Upper lobe of left lung (tissue), 6 donors: ENCODE data around the gene RBMS1. TPM values are rescaled to one million over a fixed set of nuclear protein-coding genes. Genes with fewer than 3 reads are reported as not detected.

Experiments used
- ATAC-seq, 2 donors: fragments of 200-7000 bp; cut with Tn5 transposase; one replicate each; pipeline ENCODE4 v1.9.1; 2022; ENCODE audit warnings: mild to moderate bottlenecking in 2 of 2, moderate library complexity in 2 of 2; ENCODE audit not compliant: low FRiP score in 2 of 2
- DNase-seq, 2 donors: peaks; one replicate each; pipeline ENCODE4 v3.0.0-alpha.2; 2019 to 2020
- H3K27ac ChIP-seq, 4 donors: fragments of 200-600 bp; sonication (generic); one replicate each; pipeline ENCODE4 v1.5.1; 2016 to 2019
- H3K27me3 ChIP-seq, 4 donors: fragments of 200-600 bp; sonication (generic); one replicate each; pipeline ENCODE4 v1.5.1; 2017 to 2019
- H3K36me3 ChIP-seq, 4 donors: fragments of 200-600 bp; sonication (generic); one replicate each; pipeline ENCODE4 v1.5.1; 2016 to 2019
- H3K4me1 ChIP-seq, 4 donors: fragments of 200-600 bp; sonication (generic); one replicate each; pipeline ENCODE4 v1.5.1; 2018 to 2019
- H3K4me3 ChIP-seq, 4 donors: fragments of 200-600 bp; sonication (generic); one replicate each; pipeline ENCODE4 v1.5.1; 2017 to 2019; ENCODE audit warnings: mild to moderate bottlenecking in 2 of 4, moderate library complexity in 1 of 4
- H3K9me3 ChIP-seq, 4 donors: fragments of 200-600 bp; sonication (generic); one replicate each; pipeline ENCODE4 v1.5.1; 2018 to 2019
- EP300 ChIP-seq, 4 donors: sonication (generic); formaldehyde crosslinking; IDR thresholded peaks; one replicate each; pipeline ENCODE4 v1.5.1; 2017; ENCODE audit warnings: antibody characterized with exemption in 4 of 4, control low read depth in 2 of 4
- POLR2A ChIP-seq, 4 donors: fragments of 450-650 bp; IDR thresholded peaks; one replicate each; pipeline ENCODE4 v1.5.1; 2016 to 2017; ENCODE audit warnings: antibody characterized with exemption in 4 of 4, mild to moderate bottlenecking in 2 of 4
- POLR2AphosphoS5 ChIP-seq, 2 donors: sonication (generic); formaldehyde crosslinking; IDR thresholded peaks; one replicate each; pipeline ENCODE4 v1.5.1; 2017; ENCODE audit warnings: antibody characterized with exemption in 2 of 2
- WGBS, 2 donors: methylation state at CpG; one replicate each; pipeline ENCODE4 v1.1.5; 2017 to 2018; 5-methylcytosine and 5-hydroxymethylcytosine counted together
- total RNA-seq, 6 donors: library from RNA; depleted of rRNA in 4 of 6; stranded (reverse); fragments of >200 nt in 4 of 6; gene quantifications; one replicate each; pipeline versions ENCODE4 v1.1.0 to v1.2.1, GENCODE V29; 2016 to 2021
- TF ChIP-seq, protein P1 (sequence below), 6 experiments: fragments of 450-650 bp in 4 of 6; fragments of 200-600 bp in 2 of 6; sonication (generic) in 2 of 6; IDR thresholded peaks; one replicate each; pipeline ENCODE4 v1.5.1; 2016 to 2019; ENCODE audit warnings: antibody characterized with exemption in 6 of 6
- donor health status: DM: no; HTN: no; CAD: no; lungs with moderate emphysema.
- donor health status: DM: no; HTN: yes; CAD: no; lungs with severe emphysema.

RBMS1 gene
- total RNA-seq, 6 donors from 2014 or later, result 81.3 to 125 (median 95.4) TPM

DNA sequence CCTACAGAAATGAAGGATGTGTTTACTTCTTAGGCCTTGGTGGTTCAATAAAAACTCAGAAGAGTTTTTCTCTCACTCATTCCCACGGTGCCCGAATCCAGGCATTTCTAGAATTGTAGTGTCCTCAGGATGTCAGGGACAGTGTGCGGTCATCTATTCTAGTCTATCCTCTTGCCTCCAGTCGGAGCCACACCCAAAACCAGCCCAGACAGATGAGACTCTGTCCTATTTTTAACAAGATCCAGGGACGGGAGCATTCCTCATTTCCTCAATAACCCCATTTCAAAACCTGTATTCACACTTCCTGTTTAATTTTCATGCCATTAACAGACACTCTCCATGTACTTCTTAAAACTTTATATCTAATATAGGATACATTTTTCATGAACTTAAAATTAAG, 11.6 kb upstream of the RBMS1 start:
- H3K36me3 ChIP-seq, result no peaks in the 10 kb centered on the region
- H3K4me3 ChIP-seq, result no peak overlapping the region
- DNase-seq, result no peak
- no peaks in the 10 kb centered on the region for H3K27me3 ChIP-seq
- peaks cover 0 to 17% (median 1%) of the 10 kb centered on the region in 4 donors for H3K4me1 ChIP-seq
- H3K9me3 ChIP-seq, result no peaks in the 10 kb centered on the region
- ATAC-seq, result peak; percentile 30 to 52
- no peak overlapping the region for H3K27ac ChIP-seq
- WGBS, 2 donors, result 62 to 72% methylated on average over 5 of the region's 5 CpGs
- no peak for TF ChIP-seq EP300 (IDR thresholded peaks at IDR 0.05)
- TF ChIP-seq POLR2A (IDR thresholded peaks at IDR 0.05), result no peak
- TF ChIP-seq, protein P1, sequence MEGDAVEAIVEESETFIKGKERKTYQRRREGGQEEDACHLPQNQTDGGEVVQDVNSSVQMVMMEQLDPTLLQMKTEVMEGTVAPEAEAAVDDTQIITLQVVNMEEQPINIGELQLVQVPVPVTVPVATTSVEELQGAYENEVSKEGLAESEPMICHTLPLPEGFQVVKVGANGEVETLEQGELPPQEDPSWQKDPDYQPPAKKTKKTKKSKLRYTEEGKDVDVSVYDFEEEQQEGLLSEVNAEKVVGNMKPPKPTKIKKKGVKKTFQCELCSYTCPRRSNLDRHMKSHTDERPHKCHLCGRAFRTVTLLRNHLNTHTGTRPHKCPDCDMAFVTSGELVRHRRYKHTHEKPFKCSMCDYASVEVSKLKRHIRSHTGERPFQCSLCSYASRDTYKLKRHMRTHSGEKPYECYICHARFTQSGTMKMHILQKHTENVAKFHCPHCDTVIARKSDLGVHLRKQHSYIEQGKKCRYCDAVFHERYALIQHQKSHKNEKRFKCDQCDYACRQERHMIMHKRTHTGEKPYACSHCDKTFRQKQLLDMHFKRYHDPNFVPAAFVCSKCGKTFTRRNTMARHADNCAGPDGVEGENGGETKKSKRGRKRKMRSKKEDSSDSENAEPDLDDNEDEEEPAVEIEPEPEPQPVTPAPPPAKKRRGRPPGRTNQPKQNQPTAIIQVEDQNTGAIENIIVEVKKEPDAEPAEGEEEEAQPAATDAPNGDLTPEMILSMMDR (IDR thresholded peaks at IDR 0.05), result no peak
- TF ChIP-seq POLR2AphosphoS5 (IDR thresholded peaks at IDR 0.05), result no peak

DNA sequence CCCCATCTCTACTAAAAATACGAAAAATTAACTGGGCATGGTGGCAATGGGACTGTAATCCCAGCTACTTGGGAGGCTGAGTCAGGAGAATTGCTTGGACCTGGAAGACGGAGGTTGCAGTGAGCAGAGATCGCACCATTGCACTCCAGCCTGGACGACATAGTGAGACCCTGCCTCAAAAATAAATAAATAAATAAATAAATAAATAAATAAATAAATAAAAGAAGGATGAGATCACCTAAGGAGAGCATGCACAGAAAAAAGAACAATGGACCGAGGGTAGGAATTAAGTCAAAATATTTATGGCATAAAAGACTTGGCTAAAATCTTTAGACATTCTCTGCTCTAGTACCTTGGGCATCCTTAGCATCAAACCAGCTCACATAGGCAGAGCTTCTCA, 8.9 kb upstream of the RBMS1 start:
- 79 to 97% methylated on average over 5 of the region's 5 CpGs for WGBS, 2 donors
- ATAC-seq, result no peak

DNA sequence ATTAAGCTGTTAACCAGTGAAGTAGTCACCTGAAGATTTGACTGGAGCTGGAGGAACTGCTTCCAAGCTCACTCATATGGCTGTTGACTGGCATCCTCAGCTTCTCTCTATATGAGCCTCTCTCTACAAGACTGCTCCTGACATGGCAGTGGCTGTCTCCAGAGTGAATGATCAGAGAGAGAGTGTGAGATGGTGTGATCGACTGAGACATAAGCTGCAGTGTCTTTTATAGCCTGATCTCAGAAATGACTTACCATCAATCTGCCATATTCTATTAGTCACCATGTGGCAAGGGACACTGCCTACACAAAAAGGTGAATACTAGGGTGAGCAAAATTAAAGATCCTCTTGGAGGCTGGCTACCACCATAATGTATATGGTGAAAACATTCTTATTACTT, 7.8 kb upstream of the RBMS1 start:
- ATAC-seq (no peak), DNase-seq (no peak)
- WGBS, 2 donors, result 88 to 92% methylated on average over 1 of the region's 1 CpG
- no peak for TF ChIP-seq POLR2A (IDR thresholded peaks at IDR 0.05)
- TF ChIP-seq EP300 (IDR thresholded peaks at IDR 0.05), result no peak
- no peak for TF ChIP-seq POLR2AphosphoS5 (IDR thresholded peaks at IDR 0.05)
- TF ChIP-seq, protein P1 (IDR thresholded peaks at IDR 0.05), result no peak
- Histone ChIP-seq H3K27me3 (no peaks in the 10 kb centered on the region), H3K4me3 (no peak overlapping the region), H3K27ac (no peak overlapping the region), H3K9me3 (no peaks in the 10 kb centered on the region), H3K36me3 (no peaks in the 10 kb centered on the region), H3K4me1 (peaks cover 0 to 13% (median 1%) of the 10 kb centered on the region in 4 donors)

More for the DNA sequence above, 8.9 kb upstream of the RBMS1 start:
- TF ChIP-seq POLR2A (IDR thresholded peaks at IDR 0.05), result no peak
- no peak for TF ChIP-seq POLR2AphosphoS5 (IDR thresholded peaks at IDR 0.05)
- TF ChIP-seq, protein P1 (IDR thresholded peaks at IDR 0.05), result no peak
- TF ChIP-seq EP300 (IDR thresholded peaks at IDR 0.05), result no peak
- no peak for DNase-seq
- Histone ChIP-seq H3K27me3 (no peaks in the 10 kb centered on the region), H3K36me3 (no peaks in the 10 kb centered on the region), H3K27ac (no peak overlapping the region), H3K4me3 (no peak overlapping the region), H3K4me1 (peaks cover 0 to 17% (median 1%) of the 10 kb centered on the region in 4 donors), H3K9me3 (no peaks in the 10 kb centered on the region)

DNA sequence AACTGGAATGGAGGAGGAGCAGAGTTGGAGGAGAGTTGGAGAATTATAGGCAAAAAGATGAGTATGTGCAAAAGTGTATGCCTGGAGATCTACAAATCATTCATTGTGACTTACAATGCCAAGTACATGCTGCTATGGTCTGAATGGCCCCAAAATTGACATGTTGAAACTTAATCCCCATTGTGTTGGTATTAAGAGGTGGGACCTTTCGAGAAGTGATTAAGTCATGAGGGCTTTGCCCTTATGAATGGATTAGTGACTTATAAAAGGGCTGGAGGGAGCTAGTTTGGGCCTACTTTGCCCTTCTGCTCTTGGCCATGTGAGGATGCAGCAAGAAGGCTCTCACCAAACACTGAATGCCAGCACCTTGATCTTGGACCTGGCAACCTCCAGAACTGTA, 6.3 kb upstream of the RBMS1 start:
- peaks cover 0 to 2% (median 0%) of the 10 kb centered on the region in 4 donors for H3K4me1 ChIP-seq
- no peaks in the 10 kb centered on the region for H3K27me3 ChIP-seq
- H3K27ac ChIP-seq, result no peak overlapping the region
- no peak for ATAC-seq
- H3K4me3 ChIP-seq, result no peak overlapping the region
- WGBS, 2 donors, result 89 to 95% methylated on average over 1 of the region's 1 CpG
- DNase-seq, result no peak
- H3K36me3 ChIP-seq, result no peaks in the 10 kb centered on the region
- no peaks in the 10 kb centered on the region for H3K9me3 ChIP-seq
- TF ChIP-seq POLR2AphosphoS5 (IDR thresholded peaks at IDR 0.05), result no peak
- TF ChIP-seq, protein P1 (IDR thresholded peaks at IDR 0.05), result no peak
- no peak for TF ChIP-seq EP300 (IDR thresholded peaks at IDR 0.05)
- TF ChIP-seq POLR2A (IDR thresholded peaks at IDR 0.05), result no peak

DNA sequence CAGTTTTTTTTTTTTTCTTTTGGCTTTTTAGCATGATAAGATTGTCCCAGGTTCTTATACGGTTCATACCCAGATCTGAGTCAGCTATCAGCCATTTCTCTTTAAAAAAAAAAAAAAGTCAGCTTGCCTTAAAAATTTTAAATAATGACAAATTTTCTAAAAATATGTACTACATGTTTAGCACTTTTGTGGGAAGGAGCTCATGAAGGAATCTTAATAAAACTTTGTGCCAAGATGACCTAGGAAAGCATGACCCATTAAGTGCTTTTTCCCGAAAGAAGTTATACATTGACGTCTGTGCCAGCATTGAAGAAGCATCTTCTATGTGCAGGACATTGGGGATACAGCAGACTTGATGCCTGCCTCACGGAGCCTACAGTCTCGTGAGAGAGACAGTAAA, 4.5 kb upstream of the RBMS1 start:
- no peaks in the 10 kb centered on the region for H3K9me3 ChIP-seq
- no peaks in the 10 kb centered on the region for H3K27me3 ChIP-seq
- H3K4me3 ChIP-seq, result no peak overlapping the region
- 91% methylated on average over 5 of the region's 5 CpGs for WGBS, 2 donors
- no peaks in the 10 kb centered on the region for H3K36me3 ChIP-seq
- peaks cover 0 to 5% (median 0%) of the 10 kb centered on the region in 4 donors for H3K4me1 ChIP-seq
- ATAC-seq (no peak), DNase-seq (no peak)
- TF ChIP-seq EP300 (IDR thresholded peaks at IDR 0.05) (no peak), POLR2AphosphoS5 (IDR thresholded peaks at IDR 0.05) (no peak), POLR2A (IDR thresholded peaks at IDR 0.05) (no peak)
- TF ChIP-seq, protein P1 (IDR thresholded peaks at IDR 0.05), result no peak
- no peak overlapping the region for H3K27ac ChIP-seq
